BE2C (cell line): ENCODE data around the gene MPP3.

Experiments
- DNase-seq: peaks from one replicate; pipeline ENCODE4 v3.0.0-alpha.2; 2020
- H3K27me3 ChIP-seq: fragments of 250-450 bp; sonication (Bioruptor Pico); 2 replicates; pipeline ENCODE4 v1.5.1; 2020; ENCODE audit warnings: mild to moderate bottlenecking
- H3K36me3 ChIP-seq: fragments of 250-450 bp; sonication (Bioruptor Pico); 2 replicates; pipeline ENCODE4 v1.5.1; 2020; ENCODE audit warnings: mild to moderate bottlenecking
- H3K4me1 ChIP-seq: fragments of 250-450 bp; sonication (Bioruptor Pico); 2 replicates; pipeline ENCODE4 v1.5.1; 2020
- H3K4me3 ChIP-seq: 2 replicates; pipeline ENCODE4 v1.5.1; 2011; ENCODE audit warnings: low read depth, low read length
- H3K9me3 ChIP-seq: fragments of 250-450 bp; sonication (Bioruptor Pico); 2 replicates; pipeline ENCODE4 v1.5.1; 2020
- TF ChIP-seq, protein P1 (sequence below): IDR thresholded peaks from 2 replicates; pipeline ENCODE4 v1.5.1; 2012; ENCODE audit warnings: mild to moderate bottlenecking, low read depth, low read length

The MPP3 gene

DNA sequence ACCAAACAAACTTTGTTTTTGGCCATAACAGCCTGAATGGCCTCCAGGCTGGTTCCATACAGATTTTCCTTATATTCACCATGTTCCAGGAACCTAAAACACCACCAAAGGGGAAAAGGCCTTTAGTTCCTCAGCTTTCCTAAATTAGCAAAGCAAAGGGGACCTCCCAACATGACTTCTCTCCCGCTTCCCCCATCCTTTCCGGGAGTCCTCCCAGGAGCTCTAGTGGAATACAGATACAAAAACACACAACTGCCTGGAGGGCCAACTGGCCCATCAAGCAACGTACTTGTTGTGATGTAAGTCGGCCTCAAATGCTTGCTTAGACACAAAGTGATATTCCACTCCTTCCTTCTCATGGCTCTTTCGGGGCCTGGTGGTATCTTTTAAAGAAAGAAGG lies 22.1 kb downstream of the MPP3 start:
- DNase-seq = no peak
- TF ChIP-seq, protein P1, sequence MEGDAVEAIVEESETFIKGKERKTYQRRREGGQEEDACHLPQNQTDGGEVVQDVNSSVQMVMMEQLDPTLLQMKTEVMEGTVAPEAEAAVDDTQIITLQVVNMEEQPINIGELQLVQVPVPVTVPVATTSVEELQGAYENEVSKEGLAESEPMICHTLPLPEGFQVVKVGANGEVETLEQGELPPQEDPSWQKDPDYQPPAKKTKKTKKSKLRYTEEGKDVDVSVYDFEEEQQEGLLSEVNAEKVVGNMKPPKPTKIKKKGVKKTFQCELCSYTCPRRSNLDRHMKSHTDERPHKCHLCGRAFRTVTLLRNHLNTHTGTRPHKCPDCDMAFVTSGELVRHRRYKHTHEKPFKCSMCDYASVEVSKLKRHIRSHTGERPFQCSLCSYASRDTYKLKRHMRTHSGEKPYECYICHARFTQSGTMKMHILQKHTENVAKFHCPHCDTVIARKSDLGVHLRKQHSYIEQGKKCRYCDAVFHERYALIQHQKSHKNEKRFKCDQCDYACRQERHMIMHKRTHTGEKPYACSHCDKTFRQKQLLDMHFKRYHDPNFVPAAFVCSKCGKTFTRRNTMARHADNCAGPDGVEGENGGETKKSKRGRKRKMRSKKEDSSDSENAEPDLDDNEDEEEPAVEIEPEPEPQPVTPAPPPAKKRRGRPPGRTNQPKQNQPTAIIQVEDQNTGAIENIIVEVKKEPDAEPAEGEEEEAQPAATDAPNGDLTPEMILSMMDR = no peak
- no peaks in the 10 kb centered on the region for H3K4me1 ChIP-seq

DNA sequence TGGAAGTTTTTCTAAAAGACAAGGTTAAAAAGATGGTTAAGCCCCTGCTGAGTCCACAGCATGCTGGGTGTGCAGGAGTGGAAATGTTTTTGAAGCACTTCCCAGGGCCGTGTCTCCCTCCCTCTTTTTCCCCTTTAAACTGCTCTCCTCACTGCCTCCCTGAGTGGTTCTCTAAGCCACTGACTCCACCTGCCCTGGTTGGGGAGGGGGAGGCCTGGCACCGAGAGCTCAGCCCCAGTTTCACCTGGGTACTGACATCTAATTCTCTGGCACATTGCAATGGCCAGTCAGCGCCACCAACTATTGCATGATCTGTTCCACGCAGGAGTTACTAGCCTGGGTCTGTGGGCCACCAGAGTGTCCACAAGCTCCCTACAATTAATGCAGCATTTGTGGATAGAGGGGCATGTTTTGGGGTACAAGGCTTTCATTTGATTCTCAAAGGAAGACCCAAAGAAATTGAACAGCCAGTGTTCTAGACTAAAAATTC lies 22.7 kb downstream of the MPP3 start:
- DNase-seq = no peak
- Histone ChIP-seq H3K27me3 (no peaks in the 10 kb centered on the region), H3K9me3 (no peaks in the 10 kb centered on the region), H3K36me3 (no peaks in the 10 kb centered on the region), H3K4me1 (no peaks in the 10 kb centered on the region), H3K4me3 (no peak overlapping the region)
- TF ChIP-seq, protein P1 = no peak

More for the DNA sequence above, 22.1 kb downstream of the MPP3 start:
- no peaks in the 10 kb centered on the region for H3K9me3 ChIP-seq
- H3K4me3 ChIP-seq = no peak overlapping the region
- H3K36me3 ChIP-seq = no peaks in the 10 kb centered on the region
- H3K27me3 ChIP-seq = no peaks in the 10 kb centered on the region

DNA sequence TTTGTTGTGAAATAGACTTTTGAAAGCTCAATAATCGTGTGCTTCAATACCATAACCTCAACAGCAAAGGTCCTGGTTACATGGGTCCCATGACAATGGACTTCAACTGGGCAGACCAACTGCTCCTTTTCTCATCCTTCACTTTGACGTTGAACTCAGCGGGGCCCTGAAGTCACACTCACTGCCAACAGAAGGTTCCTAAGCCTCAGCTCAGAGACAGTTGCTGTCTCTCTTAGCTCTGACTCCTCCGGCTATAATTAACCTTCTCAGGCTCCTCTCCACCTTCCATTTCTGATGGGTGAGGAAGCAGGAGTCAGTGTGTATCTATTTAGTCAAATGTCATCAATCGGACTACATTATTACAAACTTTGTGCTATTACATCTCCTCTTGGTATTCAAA lies 23.8 kb downstream of the MPP3 start:
- no peak for DNase-seq
- Histone ChIP-seq H3K4me1 (no peaks in the 10 kb centered on the region), H3K9me3 (no peaks in the 10 kb centered on the region), H3K36me3 (no peaks in the 10 kb centered on the region), H3K4me3 (no peak overlapping the region), H3K27me3 (no peaks in the 10 kb centered on the region)
- TF ChIP-seq, protein P1 = no peak

DNA sequence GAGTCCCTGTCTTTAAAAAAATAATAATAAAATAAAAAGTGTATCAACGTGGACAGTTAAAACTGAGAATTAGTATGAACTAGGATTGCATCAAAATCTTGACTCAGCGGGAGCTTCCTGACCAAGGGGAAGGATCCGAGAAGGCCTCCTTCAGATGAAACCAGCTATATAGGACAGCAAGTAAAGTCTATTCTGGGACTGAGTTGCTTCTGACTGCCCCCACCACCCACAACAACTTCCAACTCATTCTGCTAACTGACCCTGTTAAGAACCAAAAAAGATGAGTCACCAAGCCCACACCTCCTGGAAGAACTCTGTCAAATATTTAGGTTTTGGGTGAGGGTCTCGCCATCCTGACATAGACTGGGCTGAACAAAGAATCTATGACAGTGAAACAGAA lies 24.9 kb downstream of the MPP3 start:
- TF ChIP-seq, protein P1 = no peak
- Histone ChIP-seq H3K4me1 (no peaks in the 10 kb centered on the region), H3K27me3 (no peaks in the 10 kb centered on the region), H3K9me3 (no peaks in the 10 kb centered on the region), H3K36me3 (no peaks in the 10 kb centered on the region), H3K4me3 (no peak overlapping the region)
- DNase-seq = no peak

DNA sequence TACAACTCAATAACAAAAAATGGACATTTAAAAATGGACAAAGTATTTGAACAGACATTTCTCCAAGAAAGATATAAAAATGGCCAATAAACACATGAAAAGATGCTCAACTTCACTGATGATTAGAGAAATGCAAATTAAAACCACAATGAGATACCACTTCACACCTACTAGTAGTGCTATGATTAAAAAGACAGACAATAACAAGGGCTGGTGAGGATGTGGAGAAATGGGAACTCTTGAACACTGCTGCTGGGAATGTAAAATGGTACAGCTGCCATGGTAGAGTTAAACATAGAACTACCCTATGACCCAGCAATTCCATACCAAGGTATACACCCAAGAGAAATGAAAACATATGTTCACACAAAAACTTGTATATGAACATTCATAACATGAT lies 27.8 kb downstream of the MPP3 start:
- TF ChIP-seq, protein P1 = no peak
- Histone ChIP-seq H3K36me3 (no peaks in the 10 kb centered on the region), H3K27me3 (peaks cover 5% of the 10 kb centered on the region; the same call in 1 of the 2 replicates), H3K4me3 (no peak overlapping the region), H3K9me3 (no peaks in the 10 kb centered on the region), H3K4me1 (no peaks in the 10 kb centered on the region)
- DNase-seq = no peak

DNA sequence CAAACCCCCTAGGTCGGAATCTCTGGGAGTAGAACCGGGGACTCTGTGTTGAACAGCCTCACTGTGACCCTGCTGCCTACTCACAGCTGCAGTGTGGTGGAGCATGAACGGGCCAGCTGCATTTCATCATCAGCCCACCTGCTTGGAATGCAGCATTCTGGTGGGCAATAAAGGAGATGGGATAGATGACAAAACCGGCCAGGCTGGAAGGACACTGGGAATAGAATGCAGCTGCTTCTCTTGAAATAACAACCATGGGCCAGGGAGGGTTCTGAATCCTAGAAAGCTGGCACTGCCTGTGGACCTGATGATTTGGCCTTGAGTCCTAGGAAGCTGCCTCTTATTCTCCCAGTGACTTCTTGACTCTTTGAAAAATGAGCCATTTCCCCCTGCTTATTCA lies 29.2 kb downstream of the MPP3 start:
- TF ChIP-seq, protein P1 = no peak
- DNase-seq = no peak
- no peaks in the 10 kb centered on the region for H3K9me3 ChIP-seq
- H3K4me1 ChIP-seq = no peaks in the 10 kb centered on the region
- no peaks in the 10 kb centered on the region for H3K36me3 ChIP-seq
- peaks cover 5% of the 10 kb centered on the region for H3K27me3 ChIP-seq
- H3K4me3 ChIP-seq = no peak overlapping the region
